ENCODE measurements around the gene CCNB3.

CCNB3 gene

GRCh38 chrX:50333308-50333707 lies 128.7 kb downstream of the CCNB3 start:
- DNase-seq (ENCODE audit: low spot score) (no peak), FAIRE-seq (no peak)

GRCh38 chrX:50343917-50344316 lies 139.4 kb downstream of the CCNB3 start:
- no peak for DNase-seq (ENCODE audit: low spot score)
- FAIRE-seq, result no peak

GRCh38 chrX:50372966-50373365 lies 168.4 kb downstream of the CCNB3 start:
- FAIRE-seq, result no peak
- DNase-seq (ENCODE audit: low spot score), result no peak

DNA sequence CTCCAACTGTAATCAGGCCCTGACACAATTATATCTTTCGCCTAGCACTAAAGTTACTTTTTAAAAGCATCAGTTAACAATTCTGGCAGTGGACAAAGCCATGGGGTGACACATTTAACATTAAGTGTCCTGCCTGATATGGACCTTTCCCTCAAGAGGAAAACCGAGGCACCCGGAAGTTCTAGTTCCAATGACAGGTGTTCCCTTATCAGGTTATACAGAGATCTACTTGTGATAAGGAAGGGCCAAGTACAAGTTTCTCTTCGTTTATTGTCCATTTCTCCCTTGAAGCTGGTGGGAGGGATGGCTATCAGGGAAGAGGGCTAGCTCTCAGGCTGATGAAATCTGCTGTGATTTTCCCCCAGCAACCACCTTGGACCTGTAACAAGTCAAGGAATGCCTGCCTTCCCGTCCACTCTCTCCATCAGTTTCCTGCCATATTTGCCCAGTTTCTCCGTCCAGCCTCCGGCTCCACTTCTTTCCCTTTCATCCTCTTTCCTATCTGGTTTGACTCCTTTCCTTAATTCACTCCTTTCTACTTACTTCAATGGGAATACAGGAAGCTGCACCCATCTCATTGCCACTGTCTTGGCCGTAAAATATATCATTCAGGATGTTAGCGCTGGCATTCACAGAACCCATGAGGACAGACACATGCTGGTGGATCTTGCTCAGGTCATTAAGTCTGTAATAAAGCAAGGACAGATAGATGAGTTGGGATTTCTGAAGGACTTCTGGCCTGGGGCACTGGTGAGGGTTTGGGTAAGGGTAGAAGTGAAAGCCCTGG lies 171.1 kb downstream of the CCNB3 start:
- DNase-seq (ENCODE audit: low spot score), result no peak
- FAIRE-seq, result no peak

GRCh38 chrX:50381729-50382415 lies 177.3 kb downstream of the CCNB3 start:
- DNase-seq (ENCODE audit: low spot score) (no peak), FAIRE-seq (no peak)

DNA sequence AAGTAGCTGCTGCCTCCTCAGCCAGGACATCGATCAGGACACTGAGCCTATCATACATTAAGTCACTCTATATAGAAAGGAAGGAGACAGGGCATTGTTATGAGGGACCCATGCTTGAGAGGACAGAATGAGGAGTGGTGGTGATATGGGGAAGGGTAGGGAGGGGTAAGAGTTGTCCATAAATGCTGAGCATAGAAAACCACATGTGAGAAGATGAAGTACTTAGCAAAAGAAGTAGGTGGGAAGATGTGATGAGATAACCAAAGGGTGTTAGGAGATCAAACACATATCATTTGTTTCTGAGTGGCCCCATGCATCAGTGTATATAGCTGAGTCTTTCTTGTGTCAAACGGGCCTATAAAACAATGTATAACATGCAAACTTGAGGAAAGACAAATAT lies 182.0 kb downstream of the CCNB3 start:
- FAIRE-seq, result no peak
- DNase-seq (ENCODE audit: low spot score), result no peak

GRCh38 chrX:50393902-50394301 lies 189.3 kb downstream of the CCNB3 start:
- FAIRE-seq, result no peak
- DNase-seq (ENCODE audit: low spot score), result no peak

Measured in urothelium cell line (cell line).